Gastroesophageal sphincter (tissue), 3 donors: ENCODE results near the gene STEAP3.

ENCODE experiments used
- EP300 ChIP-seq: sonication (generic); formaldehyde crosslinking; IDR thresholded peaks from one replicate; pipeline ENCODE4 v1.6.1; 2017; ENCODE audit warnings: antibody characterized with exemption, mild to moderate bottlenecking
- POLR2A ChIP-seq, 2 donors: fragments of 450-650 bp; IDR thresholded peaks; one replicate each; pipeline ENCODE4 v1.6.1; 2017; ENCODE audit warnings: antibody characterized with exemption in 2 of 2, mild to moderate bottlenecking in 2 of 2, moderate library complexity in 1 of 2
- POLR2AphosphoS5 ChIP-seq: sonication (generic); formaldehyde crosslinking; IDR thresholded peaks from one replicate; pipeline ENCODE4 v1.6.1; 2017; ENCODE audit warnings: antibody characterized with exemption
- TF ChIP-seq, protein P1 (sequence below), 4 experiments: fragments of 200-600 bp in 2 of 4; fragments of 450-650 bp in 2 of 4; sonication (generic) in 1 of 4; IDR thresholded peaks; one replicate each; pipeline ENCODE4 v1.5.1; 2017 to 2019; ENCODE audit warnings: antibody characterized with exemption in 4 of 4, mild to moderate bottlenecking in 2 of 4, moderate library complexity in 2 of 4

DNA sequence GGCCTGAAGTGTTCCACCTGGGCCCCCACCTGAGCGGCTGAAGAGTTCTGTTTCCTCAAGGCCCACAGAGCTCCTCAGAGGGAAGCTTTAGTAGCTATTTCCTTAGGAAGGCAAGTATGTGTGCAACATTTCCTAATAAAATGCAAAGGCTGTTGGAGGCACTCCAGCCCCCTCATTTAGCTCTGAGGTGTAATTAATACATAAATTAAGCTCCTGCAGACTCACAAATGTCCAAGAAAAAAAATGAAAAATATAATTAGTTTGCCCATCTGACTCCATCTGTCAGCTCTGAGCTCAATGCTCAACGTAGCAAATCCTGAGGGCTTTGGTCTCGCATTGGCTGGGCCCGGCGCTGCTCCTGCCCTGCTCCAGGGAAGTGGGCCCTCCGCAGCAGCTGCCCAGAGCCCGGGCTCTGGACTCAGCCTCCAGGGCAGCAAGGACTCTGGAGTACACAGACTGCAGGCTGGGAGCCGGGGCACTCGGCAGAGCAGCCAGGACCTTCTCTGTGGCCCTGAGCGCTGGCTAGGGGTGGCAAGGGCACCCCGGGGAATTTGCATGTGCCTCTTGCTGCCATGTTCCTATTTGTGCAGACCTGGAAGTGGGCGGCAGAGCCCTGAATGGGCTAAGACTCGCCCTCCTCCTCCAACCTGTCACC is 41.7 kb upstream of the STEAP3 start:
- TF ChIP-seq, protein P1, sequence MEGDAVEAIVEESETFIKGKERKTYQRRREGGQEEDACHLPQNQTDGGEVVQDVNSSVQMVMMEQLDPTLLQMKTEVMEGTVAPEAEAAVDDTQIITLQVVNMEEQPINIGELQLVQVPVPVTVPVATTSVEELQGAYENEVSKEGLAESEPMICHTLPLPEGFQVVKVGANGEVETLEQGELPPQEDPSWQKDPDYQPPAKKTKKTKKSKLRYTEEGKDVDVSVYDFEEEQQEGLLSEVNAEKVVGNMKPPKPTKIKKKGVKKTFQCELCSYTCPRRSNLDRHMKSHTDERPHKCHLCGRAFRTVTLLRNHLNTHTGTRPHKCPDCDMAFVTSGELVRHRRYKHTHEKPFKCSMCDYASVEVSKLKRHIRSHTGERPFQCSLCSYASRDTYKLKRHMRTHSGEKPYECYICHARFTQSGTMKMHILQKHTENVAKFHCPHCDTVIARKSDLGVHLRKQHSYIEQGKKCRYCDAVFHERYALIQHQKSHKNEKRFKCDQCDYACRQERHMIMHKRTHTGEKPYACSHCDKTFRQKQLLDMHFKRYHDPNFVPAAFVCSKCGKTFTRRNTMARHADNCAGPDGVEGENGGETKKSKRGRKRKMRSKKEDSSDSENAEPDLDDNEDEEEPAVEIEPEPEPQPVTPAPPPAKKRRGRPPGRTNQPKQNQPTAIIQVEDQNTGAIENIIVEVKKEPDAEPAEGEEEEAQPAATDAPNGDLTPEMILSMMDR (IDR thresholded peaks at IDR 0.05), result no peak
- TF ChIP-seq POLR2A (IDR thresholded peaks at IDR 0.05) (no peak), POLR2AphosphoS5 (no peak), EP300 (no peak)
